Spleen (tissue), 13 donors: ENCODE measurements around the gene TTLL1. TPM values are rescaled to one million over a fixed set of nuclear protein-coding genes. Genes with fewer than 3 reads are reported as not detected.

Source experiments
- DNase-seq: peaks from one replicate; pipeline ENCODE4 v3.0.0-alpha.2; 2020
- H3K27ac ChIP-seq, 8 donors: fragments of 200-600 bp; sonication (generic) in 7 of 8; 1 replicate in 4 of 8; 2 replicates in 4 of 8; pipeline versions ENCODE4 v1.5.0 to v1.8.0; 2016 to 2021; ENCODE audit warnings: inconsistent platforms in 4 of 8, mild to moderate bottlenecking in 4 of 8, moderate library complexity in 1 of 8
- H3K27me3 ChIP-seq, 7 donors: fragments of 200-600 bp; sonication (generic) in 6 of 7; replicated peaks in 1 of 7; 1 replicate in 4 of 7; 2 replicates in 3 of 7; pipeline versions ENCODE4 v1.5.0 to v1.8.0; 2016 to 2021; ENCODE audit warnings: inconsistent platforms in 3 of 7, mild to moderate bottlenecking in 1 of 7
- H3K36me3 ChIP-seq, 6 donors: fragments of 200-600 bp; sonication (generic) in 5 of 6; 1 replicate in 4 of 6; 2 replicates in 2 of 6; pipeline versions ENCODE4 v1.5.0 to v1.8.0; 2016 to 2021; ENCODE audit warnings: inconsistent platforms in 2 of 6
- H3K4me1 ChIP-seq, 6 donors: fragments of 200-600 bp; sonication (generic) in 5 of 6; 1 replicate in 3 of 6; 2 replicates in 3 of 6; pipeline versions ENCODE4 v1.5.0 to v1.8.0; 2016 to 2021; ENCODE audit warnings: inconsistent platforms in 3 of 6
- H3K4me3 ChIP-seq, 8 donors: fragments of 200-600 bp; sonication (generic) in 7 of 8; 1 replicate in 4 of 8; 2 replicates in 4 of 8; pipeline versions ENCODE4 v1.5.0 to v1.8.0; 2016 to 2021; ENCODE audit warnings: inconsistent platforms in 4 of 8, mild to moderate bottlenecking in 4 of 8, moderate library complexity in 2 of 8
- H3K9me3 ChIP-seq, 8 donors: fragments of 200-600 bp; sonication (generic) in 7 of 8; 1 replicate in 4 of 8; 2 replicates in 4 of 8; pipeline versions ENCODE4 v1.5.0 to v1.8.0; 2016 to 2021; ENCODE audit warnings: inconsistent platforms in 4 of 8
- POLR2A ChIP-seq, 3 donors: fragments of 450-650 bp; IDR thresholded peaks; one replicate each; pipeline ENCODE4 v1.5.1; 2017; ENCODE audit warnings: antibody characterized with exemption in 3 of 3, mild to moderate bottlenecking in 1 of 3
- POLR2AphosphoS5 ChIP-seq, 3 donors: sonication (generic); formaldehyde crosslinking; IDR thresholded peaks; one replicate each; pipeline ENCODE4 v1.5.1; 2017; ENCODE audit warnings: antibody characterized with exemption in 3 of 3
- WGBS, 5 donors: extraction: QIAGEN DNeasy Blood & Tissue Kit in 3 of 5; methylation state at CpG; one replicate each; pipeline versions ENCODE4 v1.1.5 to v1.1.7; 2013 to 2018; 5-methylcytosine and 5-hydroxymethylcytosine counted together
- intact Hi-C: fragments of 100-400 bp; cut with DNase I; formaldehyde crosslinking; loops from one replicate; pipeline ENCODE4 v1.15.0; 2023; ENCODE audit warnings: low total_unique reads
- long read RNA-seq, 2 donors: transcript quantifications; one replicate each; lab custom pipeline, GENCODE V29; 2026
- polyA plus RNA-seq, 3 donors: library from polyadenylated mRNA; stranded (reverse); fragments of 200-250 nt; gene quantifications; one replicate each; pipeline ENCODE4 v1.2.1, GENCODE V29; 2013
- total RNA-seq, 7 donors: library from RNA; depleted of rRNA in 3 of 7; stranded (reverse); fragments of >200 nt in 3 of 7; fragmentation: NEBNext Ultra II Directional in 4 of 7; extraction: Animal tissue kit (Norgen Biotek cat#: 25700) in 4 of 7; gene quantifications; one replicate each; pipeline versions ENCODE4 v1.1.0 to v1.2.1, GENCODE V29; 2016 to 2021
- TF ChIP-seq, protein P1 (sequence below), 11 experiments: fragments of 200-600 bp in 7 of 11; fragments of 450-650 bp in 4 of 11; sonication (generic) in 4 of 11; IDR thresholded peaks in 8 of 11; conservative IDR thresholded peaks in 3 of 11; 1 replicate in 7 of 11; 2 replicates in 4 of 11; pipeline versions ENCODE4 v1.4.0 to v1.8.0; 2016 to 2021; ENCODE audit warnings: antibody characterized with exemption in 11 of 11, inconsistent platforms in 4 of 11, mild to moderate bottlenecking in 1 of 11
- donor health status: healthy with polysubstance abuse.
- donor health status: DM: no; HTN: no; CAD: no; lungs with moderate emphysema.
- donor health status: DM: no; HTN: no; CAD: no.
- donor health status: Bipolar disorder and iron deficiency.
- donor health status: healthy.
- donor health status: DM: no; HTN: no; CAD: no.
- donor health status: DM: yes; HTN: yes; CAD: no.

The TTLL1 gene
- total RNA-seq (1 to 10 TPM; 2.9 to 5.6 (median 3.7) TPM), polyA plus RNA-seq (1 to 10 TPM; 2.8 to 4.0 (median 3.5) TPM)
- long read RNA-seq, donor 1, partial matches to known transcripts: 0 of 5 reads
- long read RNA-seq, donor 1, other reads (novel, unspliced or antisense): 0 of 5 reads
- long read RNA-seq, donor 2, partial matches to known transcripts: 0 of 4 reads
- long read RNA-seq, donor 2, other reads (novel, unspliced or antisense): 0 of 4 reads

DNA sequence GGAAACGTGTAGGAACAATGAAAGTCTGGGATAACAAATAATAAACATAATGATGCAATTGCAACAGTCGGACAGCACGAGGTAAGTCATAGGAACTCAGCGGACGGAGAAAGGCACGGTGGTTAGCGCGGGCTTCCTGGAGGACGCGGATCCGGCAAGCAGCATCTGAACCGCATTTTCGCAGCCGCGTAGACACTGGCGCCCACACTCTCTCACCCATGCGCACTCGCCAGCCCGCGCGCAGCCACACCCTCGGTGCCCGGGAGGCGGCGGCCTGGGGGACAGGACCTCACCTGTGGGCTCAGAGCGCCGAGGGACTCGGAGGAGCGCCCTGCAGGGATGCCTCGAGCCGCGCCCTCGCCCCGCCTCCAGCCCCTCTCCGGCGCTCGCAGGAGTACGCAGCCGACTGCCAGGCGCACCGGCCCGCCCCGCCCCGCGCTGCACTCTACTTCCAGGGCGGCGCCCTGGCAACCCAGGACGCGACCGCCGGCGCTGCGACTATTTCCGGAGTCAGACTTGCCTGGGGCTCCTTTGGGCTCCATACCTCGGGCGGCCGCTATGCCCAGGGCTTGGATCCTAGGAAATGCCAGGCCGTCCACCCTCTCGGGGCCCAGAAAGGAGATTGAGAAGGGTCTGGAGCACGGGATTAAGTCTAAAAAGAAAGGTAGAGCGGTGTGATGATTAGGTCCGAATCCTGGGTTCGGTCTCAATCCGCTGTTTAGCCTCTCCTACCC is at the start of gene TTLL1:
Gene TTLL1, minus strand, starts transcription at position 408 of the 734 bp plus-strand sequence. CDS start 13,805 bp downstream, outside the sequence.
- H3K27ac ChIP-seq: peak within 1 kb of the TSS in 7 of 8 donors; percentile 35 to 85 (median 79)

DNA sequence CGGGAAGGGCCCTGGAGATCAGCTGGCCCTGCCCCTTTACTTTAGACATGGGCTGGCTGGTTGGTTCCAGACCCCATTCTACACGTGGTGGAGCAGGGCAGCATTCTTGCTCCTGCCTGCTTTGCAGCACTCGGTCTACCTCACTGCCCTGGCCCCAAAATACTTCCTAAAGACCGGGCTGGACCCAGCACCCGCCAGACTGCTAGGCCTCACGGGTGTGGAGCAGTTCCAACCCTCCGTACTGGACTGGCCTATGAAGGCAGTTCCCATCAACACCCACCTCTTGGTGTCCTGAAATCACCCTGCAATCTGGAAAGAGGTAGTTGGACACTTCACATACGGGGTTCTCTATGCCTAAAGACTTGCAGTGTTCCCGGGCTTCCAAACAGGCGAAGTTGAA is 47.6 kb upstream of the TTLL1 start:
- peaks cover 0 to 37% (median 20%) of the 10 kb centered on the region in 6 donors for H3K4me1 ChIP-seq
- peaks cover 0 to 93% (median 53%) of the 10 kb centered on the region in 6 donors for H3K36me3 ChIP-seq

More for the DNA sequence above, at the start of gene TTLL1:
- peak; percentile 98 for DNase-seq
- Histone ChIP-seq H3K4me1 (peaks cover 9 to 29% (median 15%) of the 10 kb centered on the region in 6 donors), H3K9me3 (no peaks in the 10 kb centered on the region), H3K36me3 (no peaks in the 10 kb centered on the region), H3K4me3 (peak within 1 kb of the TSS; percentile 80 to 97 (median 92)), H3K27me3 (no peaks in the 10 kb centered on the region)
- TF ChIP-seq, protein P1, sequence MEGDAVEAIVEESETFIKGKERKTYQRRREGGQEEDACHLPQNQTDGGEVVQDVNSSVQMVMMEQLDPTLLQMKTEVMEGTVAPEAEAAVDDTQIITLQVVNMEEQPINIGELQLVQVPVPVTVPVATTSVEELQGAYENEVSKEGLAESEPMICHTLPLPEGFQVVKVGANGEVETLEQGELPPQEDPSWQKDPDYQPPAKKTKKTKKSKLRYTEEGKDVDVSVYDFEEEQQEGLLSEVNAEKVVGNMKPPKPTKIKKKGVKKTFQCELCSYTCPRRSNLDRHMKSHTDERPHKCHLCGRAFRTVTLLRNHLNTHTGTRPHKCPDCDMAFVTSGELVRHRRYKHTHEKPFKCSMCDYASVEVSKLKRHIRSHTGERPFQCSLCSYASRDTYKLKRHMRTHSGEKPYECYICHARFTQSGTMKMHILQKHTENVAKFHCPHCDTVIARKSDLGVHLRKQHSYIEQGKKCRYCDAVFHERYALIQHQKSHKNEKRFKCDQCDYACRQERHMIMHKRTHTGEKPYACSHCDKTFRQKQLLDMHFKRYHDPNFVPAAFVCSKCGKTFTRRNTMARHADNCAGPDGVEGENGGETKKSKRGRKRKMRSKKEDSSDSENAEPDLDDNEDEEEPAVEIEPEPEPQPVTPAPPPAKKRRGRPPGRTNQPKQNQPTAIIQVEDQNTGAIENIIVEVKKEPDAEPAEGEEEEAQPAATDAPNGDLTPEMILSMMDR (IDR thresholded peaks at IDR 0.05 in 8 of 11, conservative IDR thresholded peaks at IDR 0.05 in 3 of 11): peak in 7 of 11 experiments; percentile 4 to 47 (median 29)
- peak; percentile 78 to 88 (median 85) for TF ChIP-seq POLR2AphosphoS5 (IDR thresholded peaks at IDR 0.05)
- no peak for TF ChIP-seq POLR2A (IDR thresholded peaks at IDR 0.05)
- 3 to 7% (median 4%) methylated on average over 39 to 64 of the region's 64 CpGs for WGBS, 5 donors
- intact Hi-C loops: no loop called here

DNA sequence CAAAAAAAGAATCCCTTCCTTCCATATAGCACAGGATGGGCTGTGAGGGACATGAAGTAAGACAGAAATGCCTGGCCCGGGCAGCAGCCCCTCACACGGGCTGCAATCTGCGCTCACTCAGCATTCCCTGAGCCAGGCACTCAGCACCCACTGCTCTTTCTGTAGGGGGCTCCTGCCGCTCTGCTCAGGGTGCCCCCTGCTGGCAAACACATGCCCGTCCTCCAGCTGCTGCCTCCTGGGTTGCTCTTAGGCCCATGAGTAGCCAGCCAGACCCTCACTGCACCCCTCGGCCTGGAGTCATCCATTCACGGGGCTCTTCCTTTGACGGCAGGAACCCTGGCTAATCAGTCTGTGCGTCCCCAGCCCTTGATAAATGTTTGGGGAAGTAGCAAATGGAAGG is 47.1 kb upstream of the TTLL1 start:
- Histone ChIP-seq H3K36me3 (peaks cover 0 to 98% (median 55%) of the 10 kb centered on the region in 6 donors), H3K9me3 (no peaks in the 10 kb centered on the region), H3K4me1 (peaks cover 0 to 35% (median 15%) of the 10 kb centered on the region in 6 donors), H3K4me3 (no peak overlapping the region), H3K27ac (peak overlapping the region in 5 of 8 donors; percentile 33 to 63 (median 51)), H3K27me3 (no peaks in the 10 kb centered on the region)
- intact Hi-C loops: no loop called here
- peak; percentile 83 for DNase-seq
- 24 to 41% (median 30%) methylated on average over 9 of the region's 9 CpGs for WGBS, 5 donors
- TF ChIP-seq POLR2AphosphoS5 (IDR thresholded peaks at IDR 0.05) (peak in 2 of 3 donors; percentile 27 to 30), POLR2A (IDR thresholded peaks at IDR 0.05) (no peak)
- TF ChIP-seq, protein P1 (IDR thresholded peaks at IDR 0.05 in 8 of 11, conservative IDR thresholded peaks at IDR 0.05 in 3 of 11): peak in 10 of 11 experiments; percentile 22 to 79 (median 66)

More for the DNA sequence above, 47.6 kb upstream of the TTLL1 start:
- intact Hi-C loops: no loop called here
- WGBS, 5 donors: 67 to 73% (median 70%) methylated on average over 7 to 10 of the region's 10 CpGs
- no peaks in the 10 kb centered on the region for H3K9me3 ChIP-seq
- no peak overlapping the region for H3K4me3 ChIP-seq
- H3K27me3 ChIP-seq: no peaks in the 10 kb centered on the region
- TF ChIP-seq POLR2AphosphoS5 (IDR thresholded peaks at IDR 0.05) (no peak), POLR2A (IDR thresholded peaks at IDR 0.05) (no peak)
- TF ChIP-seq, protein P1 (IDR thresholded peaks at IDR 0.05 in 8 of 11, conservative IDR thresholded peaks at IDR 0.05 in 3 of 11): no peak
- H3K27ac ChIP-seq: peak overlapping the region in 5 of 8 donors; percentile 33 to 63 (median 51)
- no peak for DNase-seq

DNA sequence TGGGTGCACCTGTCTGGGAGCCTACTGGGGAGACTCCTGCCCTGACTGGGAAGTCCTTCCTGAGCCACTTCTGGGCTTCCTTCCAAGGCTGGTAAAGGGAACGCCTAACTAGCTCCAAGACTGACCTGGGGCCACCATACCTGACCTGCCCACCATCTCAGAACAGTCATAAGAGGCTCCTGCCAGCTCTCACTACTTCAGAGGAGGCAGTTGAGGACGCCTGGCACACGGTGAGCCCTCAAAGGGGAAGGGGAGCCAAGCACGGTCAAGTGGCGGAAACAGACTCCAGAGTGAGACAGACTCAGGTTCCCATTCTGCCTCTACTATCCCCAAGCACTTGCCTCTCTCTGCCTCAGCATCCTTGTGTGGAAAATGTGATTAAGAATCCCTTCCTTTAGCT is 46.4 kb upstream of the TTLL1 start:
- WGBS, 5 donors: 81 to 92% (median 90%) methylated on average over 5 of the region's 5 CpGs
- DNase-seq: no peak
- Histone ChIP-seq H3K9me3 (no peaks in the 10 kb centered on the region), H3K4me1 (peaks cover 0 to 28% (median 12%) of the 10 kb centered on the region in 6 donors), H3K36me3 (peaks cover 0 to 99% (median 58%) of the 10 kb centered on the region in 6 donors), H3K27me3 (no peaks in the 10 kb centered on the region), H3K4me3 (no peak overlapping the region), H3K27ac (peak overlapping the region in 1 of 8 donors; percentile 63)
- TF ChIP-seq POLR2A (IDR thresholded peaks at IDR 0.05) (no peak), POLR2AphosphoS5 (IDR thresholded peaks at IDR 0.05) (no peak)
- TF ChIP-seq, protein P1 (IDR thresholded peaks at IDR 0.05 in 8 of 11, conservative IDR thresholded peaks at IDR 0.05 in 3 of 11): no peak
- intact Hi-C loops: no loop called here
